CD8-positive, alpha-beta memory T cell (primary cell): ENCODE data around the gene NTRK3. TPM values are rescaled to one million over a fixed set of nuclear protein-coding genes. Genes with fewer than 3 reads are reported as not detected.
A peak's percentile ranks its signal among the peaks of the same experiment; 100 is the strongest.

Experiments used
- CTCF ChIA-PET: fragments of 350-600 bp; sonication (Branson Sonifier 250); formaldehyde crosslinking; loops from one replicate; lab custom pipeline; 2021; ENCODE audit warnings: antibody characterized with exemption; lab: Charles Lee
- POLR2A ChIA-PET: fragments of 350-600 bp; sonication (Branson Sonifier 250); formaldehyde crosslinking; loops from one replicate; lab custom pipeline; 2021; ENCODE audit warnings: antibody characterized with exemption; lab: Charles Lee
- DNase-seq, 5 donors: peaks; one replicate each; pipeline versions ENCODE4 v3.0.0 to v3.0.0-alpha.2; 2020 to 2022; ENCODE audit warnings: mixed read lengths in 1 of 5
- H3K27ac ChIP-seq: one replicate; pipeline ENCODE4 v1.7.0; 2013; ENCODE audit warnings: low read depth, mild to moderate bottlenecking, low read length, moderate library complexity
- H3K27me3 ChIP-seq: 2 replicates; pipeline ENCODE4 v1.7.0; 2013; ENCODE audit warnings: low read length, mild to moderate bottlenecking; ENCODE audit not compliant: insufficient read depth, poor library complexity, severe bottlenecking
- H3K36me3 ChIP-seq: 2 replicates; pipeline ENCODE4 v1.7.0; 2013; ENCODE audit warnings: mild to moderate bottlenecking, low read length, moderate library complexity; ENCODE audit not compliant: insufficient read depth
- H3K4me1 ChIP-seq: 2 replicates; pipeline ENCODE4 v1.7.0; 2013; ENCODE audit warnings: mild to moderate bottlenecking, low read length, moderate library complexity; ENCODE audit not compliant: insufficient read depth
- H3K4me3 ChIP-seq: 2 replicates; pipeline ENCODE4 v1.7.0; 2013; ENCODE audit warnings: mild to moderate bottlenecking, low read length
- H3K9me3 ChIP-seq: 2 replicates; pipeline ENCODE4 v1.7.0; 2013; ENCODE audit warnings: mild to moderate bottlenecking, low read length
- H3K27ac Mint-ChIP-seq, 8 donors: one replicate each; pipeline ENCODE4 v1.8.0; 2020 to 2021; ENCODE audit warnings: mixed read lengths in 8 of 8, mild to moderate bottlenecking in 6 of 8, inconsistent platforms in 3 of 8, moderate library complexity in 3 of 8
- H3K27me3 Mint-ChIP-seq, 2 donors: one replicate each; pipeline ENCODE4 v1.8.0; 2020 to 2021; ENCODE audit warnings: mixed read lengths in 2 of 2, mild to moderate bottlenecking in 1 of 2, moderate library complexity in 1 of 2
- H3K36me3 Mint-ChIP-seq, 3 donors: one replicate each; pipeline ENCODE4 v1.8.0; 2020 to 2021; ENCODE audit warnings: mixed read lengths in 3 of 3, inconsistent platforms in 1 of 3, mild to moderate bottlenecking in 1 of 3
- H3K4me1 Mint-ChIP-seq, 3 donors: one replicate each; pipeline ENCODE4 v1.8.0; 2020 to 2021; ENCODE audit warnings: mixed read lengths in 3 of 3, inconsistent platforms in 1 of 3, mild to moderate bottlenecking in 1 of 3
- H3K4me3 Mint-ChIP-seq, 7 donors: one replicate each; pipeline ENCODE4 v1.8.0; 2020 to 2021; ENCODE audit warnings: mixed read lengths in 7 of 7, mild to moderate bottlenecking in 6 of 7, moderate library complexity in 4 of 7, inconsistent platforms in 2 of 7
- H3K9me3 Mint-ChIP-seq, 5 donors: one replicate each; pipeline ENCODE4 v1.8.0; 2020 to 2022; ENCODE audit warnings: mixed read lengths in 5 of 5, mild to moderate bottlenecking in 3 of 5, moderate library complexity in 2 of 5, inconsistent platforms in 1 of 5
- polyA plus RNA-seq: library from polyadenylated mRNA; unstranded; fragments of 300-500 nt; fragmentation: Illumina TruSeq; gene quantifications from one replicate; pipeline ENCODE4 v1.2.3, GENCODE V29; 2021
- total RNA-seq, 2 experiments: library from RNA; stranded (reverse); gene quantifications; one replicate each; pipeline ENCODE4 v1.2.3, GENCODE V29; 2021

NTRK3 gene
- total and polyA plus RNA-seq, 3 experiments from 2014 or later: 0.26 to 0.29 TPM; not detected in 1

DNA sequence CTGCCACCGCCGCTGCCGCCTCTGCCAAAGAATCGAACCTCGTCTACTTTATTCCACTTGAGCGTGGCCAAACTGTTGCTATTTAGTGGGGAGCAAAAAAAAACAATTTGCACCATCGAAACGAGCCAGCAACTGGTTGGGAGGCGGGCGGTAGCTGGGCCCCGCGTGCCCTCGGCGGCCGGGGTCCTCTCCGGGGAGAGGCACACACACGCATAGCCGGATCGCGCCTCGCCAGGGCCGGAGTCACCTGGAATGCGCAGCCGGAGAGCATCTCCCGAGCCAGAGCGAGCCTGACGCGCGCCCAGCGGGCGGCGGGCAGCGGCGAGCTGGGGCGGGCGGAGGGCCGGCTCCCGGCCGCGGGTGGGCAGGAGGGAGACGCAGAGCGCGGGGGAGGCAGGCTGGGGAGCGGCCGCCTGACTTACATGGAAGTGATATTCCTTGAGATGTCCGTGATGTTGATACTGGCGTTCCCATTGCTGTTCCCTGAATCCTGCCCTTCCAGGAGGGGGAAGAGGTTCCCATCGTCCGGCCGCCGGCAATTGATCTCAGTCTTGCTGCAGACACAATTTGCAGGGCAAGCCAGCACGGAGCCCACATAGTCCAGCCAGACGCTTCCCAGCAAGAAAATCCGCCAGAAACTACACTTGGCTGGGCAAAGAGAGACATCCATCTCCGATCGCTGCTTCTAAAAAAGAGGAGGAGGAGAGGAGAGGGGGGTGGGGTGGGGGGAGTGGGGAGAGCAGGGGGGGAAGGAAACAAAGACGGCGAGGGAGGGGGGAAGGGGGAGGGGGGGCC is 858 bp downstream of the NTRK3 start:
- no peak overlapping the region for H3K27ac ChIP-seq
- H3K4me3 Mint-ChIP-seq: peak overlapping the region in 5 of 7 donors; percentile 50 to 66 (median 60)
- peaks cover 56 to 75% of the 10 kb centered on the region in 2 donors for H3K27me3 Mint-ChIP-seq
- DNase-seq: no peak
- H3K4me1 ChIP-seq: no peaks in the 10 kb centered on the region
- POLR2A ChIA-PET: no interaction called here
- H3K36me3 ChIP-seq: no peaks in the 10 kb centered on the region
- CTCF ChIA-PET: no interaction called here
- H3K4me1 Mint-ChIP-seq: peaks cover 13 to 23% (median 19%) of the 10 kb centered on the region in 3 donors
- no peak overlapping the region for H3K4me3 ChIP-seq
- H3K9me3 Mint-ChIP-seq: no peaks in the 10 kb centered on the region
- H3K27me3 ChIP-seq: peaks cover 16% of the 10 kb centered on the region
- H3K27ac Mint-ChIP-seq: no peak overlapping the region
- H3K9me3 ChIP-seq: no peaks in the 10 kb centered on the region
- no peaks in the 10 kb centered on the region for H3K36me3 Mint-ChIP-seq

DNA sequence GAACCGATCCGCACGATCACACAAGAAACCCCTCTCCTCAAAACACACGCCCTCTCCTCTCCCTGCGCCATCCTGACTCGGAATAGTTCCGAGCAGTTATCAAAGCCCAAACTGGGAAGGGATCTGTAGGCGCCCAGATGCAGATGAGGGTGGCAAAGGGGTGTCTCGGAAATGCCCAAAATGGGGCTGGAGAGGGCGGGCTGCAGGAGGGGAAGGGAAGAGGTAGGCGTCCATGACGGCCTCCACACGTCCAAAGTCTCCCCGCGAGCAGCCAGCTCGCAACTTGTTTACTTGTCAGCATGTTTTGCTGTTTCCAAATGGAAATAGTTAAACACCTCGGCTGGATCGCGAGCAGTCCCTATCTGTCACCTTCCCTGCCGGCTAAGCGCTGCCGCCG is 1.5 kb downstream of the NTRK3 start:
- no peaks in the 10 kb centered on the region for H3K9me3 Mint-ChIP-seq
- DNase-seq: no peak
- H3K9me3 ChIP-seq: no peaks in the 10 kb centered on the region
- H3K36me3 Mint-ChIP-seq: no peaks in the 10 kb centered on the region
- H3K4me3 Mint-ChIP-seq: peak overlapping the region in 5 of 7 donors; percentile 50 to 60 (median 59)
- H3K36me3 ChIP-seq: no peaks in the 10 kb centered on the region
- ChIA-PET POLR2A (no interaction called here), CTCF (no interaction called here)
- no peak overlapping the region for H3K27ac Mint-ChIP-seq
- H3K27me3 Mint-ChIP-seq: peaks cover 56 to 76% of the 10 kb centered on the region in 2 donors
- no peak overlapping the region for H3K27ac ChIP-seq
- no peaks in the 10 kb centered on the region for H3K4me1 ChIP-seq
- peaks cover 13 to 23% (median 19%) of the 10 kb centered on the region in 3 donors for H3K4me1 Mint-ChIP-seq
- H3K4me3 ChIP-seq: no peak overlapping the region
- H3K27me3 ChIP-seq: peaks cover 16% of the 10 kb centered on the region

- Mint-ChIP-seq H3K9me3 (no peaks in the 10 kb centered on the region), H3K4me1 (peaks cover 13 to 21% (median 15%) of the 10 kb centered on the region in 3 donors), H3K27ac (no peak overlapping the region), H3K27me3 (peaks cover 43 to 64% of the 10 kb centered on the region in 2 donors), H3K4me3 (no peak overlapping the region), H3K36me3 (no peaks in the 10 kb centered on the region)
- no peak overlapping the region for H3K4me3 ChIP-seq
- no peak overlapping the region for H3K27ac ChIP-seq
- no peaks in the 10 kb centered on the region for H3K9me3 ChIP-seq
- DNase-seq: no peak
- ChIA-PET CTCF (no interaction called here), POLR2A (no interaction called here)
- H3K27me3 ChIP-seq: peaks cover 3% of the 10 kb centered on the region
- no peaks in the 10 kb centered on the region for H3K4me1 ChIP-seq
- no peaks in the 10 kb centered on the region for H3K36me3 ChIP-seq
These were observed 4.1 kb downstream of the NTRK3 start for GRCh38 chr15:88252441-88252840.

DNA sequence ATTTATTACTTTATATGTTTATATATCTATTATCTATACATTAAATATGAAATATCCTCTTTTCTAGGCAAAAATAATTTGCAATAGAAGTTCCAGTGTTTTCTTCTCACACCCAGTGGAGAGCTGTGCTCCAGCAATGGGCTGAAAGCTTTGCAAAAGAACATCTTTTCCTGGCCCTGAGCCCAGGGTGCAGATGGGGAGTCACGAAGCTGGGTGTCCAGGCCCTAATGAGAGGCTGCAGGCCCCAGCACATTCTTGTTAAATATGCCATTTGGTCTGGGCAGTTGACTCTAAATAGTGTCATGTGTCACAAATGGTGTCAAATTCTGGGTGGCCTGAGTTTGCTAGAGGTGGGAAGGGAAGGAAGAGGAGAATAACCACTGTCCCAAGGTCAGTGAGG is 5.7 kb downstream of the NTRK3 start:
- Histone ChIP-seq H3K9me3 (no peaks in the 10 kb centered on the region), H3K27ac (no peak overlapping the region), H3K27me3 (peaks cover 3% of the 10 kb centered on the region), H3K4me1 (no peaks in the 10 kb centered on the region), H3K4me3 (no peak overlapping the region), H3K36me3 (no peaks in the 10 kb centered on the region)
- H3K4me1 Mint-ChIP-seq: peaks cover 14 to 18% (median 14%) of the 10 kb centered on the region in 3 donors
- DNase-seq: no peak
- H3K27me3 Mint-ChIP-seq: peaks cover 43 to 61% of the 10 kb centered on the region in 2 donors
- no peaks in the 10 kb centered on the region for H3K36me3 Mint-ChIP-seq
- ChIA-PET CTCF (no interaction called here), POLR2A (no interaction called here)
- H3K4me3 Mint-ChIP-seq: no peak overlapping the region
- H3K27ac Mint-ChIP-seq: no peak overlapping the region
- H3K9me3 Mint-ChIP-seq: no peaks in the 10 kb centered on the region

GRCh38 chr15:88249220-88249619 is 7.3 kb downstream of the NTRK3 start:
- H3K9me3 ChIP-seq: no peaks in the 10 kb centered on the region
- Mint-ChIP-seq H3K9me3 (no peaks in the 10 kb centered on the region), H3K4me3 (no peak overlapping the region), H3K27ac (no peak overlapping the region), H3K36me3 (no peaks in the 10 kb centered on the region), H3K4me1 (peaks cover 6 to 8% (median 7%) of the 10 kb centered on the region in 3 donors), H3K27me3 (peaks cover 32 to 54% of the 10 kb centered on the region in 2 donors)
- no peak overlapping the region for H3K27ac ChIP-seq
- peaks cover 3% of the 10 kb centered on the region for H3K27me3 ChIP-seq
- no peaks in the 10 kb centered on the region for H3K36me3 ChIP-seq
- H3K4me1 ChIP-seq: no peaks in the 10 kb centered on the region
- no peak overlapping the region for H3K4me3 ChIP-seq
- POLR2A ChIA-PET: no interaction called here
- DNase-seq: no peak
- CTCF ChIA-PET: no interaction called here

DNA sequence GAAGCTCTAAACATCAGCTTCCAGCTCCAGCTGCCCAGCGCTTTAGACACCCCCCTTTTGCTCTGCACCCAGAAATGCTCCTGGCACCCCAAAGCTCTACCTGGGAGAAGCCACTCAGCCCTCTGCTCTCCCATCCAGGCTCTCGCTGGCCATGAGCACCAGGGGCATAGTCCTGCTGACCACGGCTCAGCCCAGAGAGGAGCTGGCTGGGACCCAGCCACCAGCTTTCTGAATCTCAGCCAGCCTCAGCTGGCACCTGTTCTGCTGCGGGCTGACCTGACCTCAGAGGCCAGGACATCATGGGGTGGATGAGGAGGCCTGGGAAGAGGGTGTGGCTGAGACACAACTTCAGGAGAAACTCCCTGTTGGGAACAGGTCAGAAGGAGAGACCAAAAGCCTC is 8.6 kb downstream of the NTRK3 start:
- CTCF ChIA-PET: interaction anchor here (0.6 to 2.5 kb wide), 4 partner anchors 11 to 1546 kb away, joined by 3 to 14 read pairs (median 4); no protein-coding TSS in a partner anchor
- no peaks in the 10 kb centered on the region for H3K36me3 Mint-ChIP-seq
- H3K9me3 Mint-ChIP-seq: no peaks in the 10 kb centered on the region
- Histone ChIP-seq H3K36me3 (no peaks in the 10 kb centered on the region), H3K27me3 (no peaks in the 10 kb centered on the region), H3K4me1 (no peaks in the 10 kb centered on the region), H3K9me3 (no peaks in the 10 kb centered on the region), H3K27ac (no peak overlapping the region), H3K4me3 (no peak overlapping the region)
- H3K27me3 Mint-ChIP-seq: peaks cover 29 to 41% of the 10 kb centered on the region in 2 donors
- no peak for DNase-seq
- H3K4me3 Mint-ChIP-seq: no peak overlapping the region
- peaks cover 6 to 8% (median 7%) of the 10 kb centered on the region in 3 donors for H3K4me1 Mint-ChIP-seq
- H3K27ac Mint-ChIP-seq: no peak overlapping the region
- POLR2A ChIA-PET: no interaction called here

- Mint-ChIP-seq H3K9me3 (no peaks in the 10 kb centered on the region), H3K4me3 (peak overlapping the region in 1 of 7 donors; percentile 23), H3K36me3 (no peaks in the 10 kb centered on the region), H3K4me1 (peaks cover 6 to 8% (median 7%) of the 10 kb centered on the region in 3 donors), H3K27ac (no peak overlapping the region), H3K27me3 (peaks cover 23 to 30% of the 10 kb centered on the region in 2 donors)
- ChIA-PET CTCF (interaction anchor here (1.1 to 2.5 kb wide), 5 partner anchors 10 to 111 kb away, joined by 3 to 14 read pairs (median 3); no protein-coding TSS in a partner anchor), POLR2A (no interaction called here)
- DNase-seq: peak; percentile 45 to 74 (median 52)
- Histone ChIP-seq H3K27me3 (no peaks in the 10 kb centered on the region), H3K4me1 (no peaks in the 10 kb centered on the region), H3K36me3 (no peaks in the 10 kb centered on the region), H3K4me3 (no peak overlapping the region), H3K9me3 (no peaks in the 10 kb centered on the region), H3K27ac (no peak overlapping the region)
These were observed 9.7 kb downstream of the NTRK3 start for GRCh38 chr15:88246666-88247446.

DNA sequence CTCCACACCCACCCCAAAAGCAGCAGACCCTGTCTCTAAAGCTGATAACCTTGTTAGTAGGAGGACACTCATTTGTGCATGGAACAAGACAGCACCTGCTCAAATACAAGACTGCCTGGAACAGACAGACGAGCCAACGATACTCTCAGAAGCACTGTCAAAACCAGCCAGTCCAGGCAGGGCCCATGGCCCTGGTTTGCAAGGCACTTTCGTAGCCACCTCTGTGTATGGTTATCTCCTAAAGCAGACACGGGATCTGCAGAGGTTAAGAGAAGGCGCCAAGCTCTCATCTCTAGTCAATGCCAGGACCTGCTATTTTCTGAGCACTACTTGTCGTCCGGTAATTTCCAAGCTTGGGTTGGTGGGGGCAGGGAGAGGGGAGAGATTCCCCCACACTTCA is 10.5 kb downstream of the NTRK3 start:
- no peaks in the 10 kb centered on the region for H3K36me3 Mint-ChIP-seq
- H3K36me3 ChIP-seq: no peaks in the 10 kb centered on the region
- CTCF ChIA-PET: interaction anchor here (0.6 to 2.5 kb wide), 5 partner anchors 10 to 40 kb away, joined by 3 to 14 read pairs (median 3); no protein-coding TSS in a partner anchor
- H3K4me3 Mint-ChIP-seq: no peak overlapping the region
- H3K27ac Mint-ChIP-seq: no peak overlapping the region
- POLR2A ChIA-PET: no interaction called here
- peaks cover 6 to 8% (median 7%) of the 10 kb centered on the region in 3 donors for H3K4me1 Mint-ChIP-seq
- no peak overlapping the region for H3K4me3 ChIP-seq
- H3K27me3 ChIP-seq: no peaks in the 10 kb centered on the region
- H3K4me1 ChIP-seq: no peaks in the 10 kb centered on the region
- no peak overlapping the region for H3K27ac ChIP-seq
- DNase-seq: no peak
- H3K9me3 Mint-ChIP-seq: no peaks in the 10 kb centered on the region
- peaks cover 23 to 30% of the 10 kb centered on the region in 2 donors for H3K27me3 Mint-ChIP-seq
- H3K9me3 ChIP-seq: no peaks in the 10 kb centered on the region
